Muscle of leg (tissue), 11 donors: ENCODE measurements around the gene MAS1. TPM values are rescaled to one million over a fixed set of nuclear protein-coding genes. Genes with fewer than 3 reads are reported as not detected.

Source experiments
- DNase-seq: peaks from one replicate; pipeline ENCODE4 v3.0.0; 2013
- H3K27ac ChIP-seq: one replicate; pipeline ENCODE4 v1.5.1; 2013; ENCODE audit warnings: mild to moderate bottlenecking, low read length, control low read depth
- H3K27me3 ChIP-seq: one replicate; pipeline ENCODE4 v1.6.1; 2013; ENCODE audit warnings: low read length; ENCODE audit not compliant: control insufficient read depth, insufficient read depth
- H3K36me3 ChIP-seq: one replicate; pipeline ENCODE4 v1.6.1; 2013; ENCODE audit warnings: low read length; ENCODE audit not compliant: control insufficient read depth, insufficient read depth
- H3K4me1 ChIP-seq: one replicate; pipeline ENCODE4 v1.6.1; 2013; ENCODE audit warnings: low read length; ENCODE audit not compliant: control insufficient read depth, insufficient read depth
- H3K4me3 ChIP-seq: one replicate; pipeline ENCODE4 v1.5.1; 2013; ENCODE audit warnings: low read length, control low read depth
- H3K9me3 ChIP-seq: replicated peaks from 2 replicates; pipeline ENCODE4 v1.6.1; 2013; ENCODE audit warnings: low read depth, low read length; ENCODE audit not compliant: control insufficient read depth
- WGBS: methylation state at CpG from one replicate; pipeline ENCODE4 v1.1.5; 2013; ENCODE audit warnings: missing lambda C conversion rate; ENCODE audit not compliant: insufficient coverage; 5-methylcytosine and 5-hydroxymethylcytosine counted together
- polyA plus RNA-seq, 8 donors: library from polyadenylated mRNA; unstranded; fragments of 120-200 nt; gene quantifications; one replicate each; pipeline versions ENCODE4 v1.2.1 to v1.2.3, GENCODE V29; 2013; ENCODE audit warnings: inconsistent platforms in 1 of 8, low replicate concordance in 1 of 8; ENCODE audit not compliant: insufficient read length in 8 of 8, insufficient read depth in 1 of 8
- total RNA-seq: library from RNA; stranded (reverse); fragments of 120-200 nt; gene quantifications from one replicate; pipeline ENCODE4 v1.2.4, GENCODE V29; 2013

The MAS1 gene
- total and polyA plus RNA-seq, 9 donors: 0.09 to 0.87 (median 0.43) TPM

DNA sequence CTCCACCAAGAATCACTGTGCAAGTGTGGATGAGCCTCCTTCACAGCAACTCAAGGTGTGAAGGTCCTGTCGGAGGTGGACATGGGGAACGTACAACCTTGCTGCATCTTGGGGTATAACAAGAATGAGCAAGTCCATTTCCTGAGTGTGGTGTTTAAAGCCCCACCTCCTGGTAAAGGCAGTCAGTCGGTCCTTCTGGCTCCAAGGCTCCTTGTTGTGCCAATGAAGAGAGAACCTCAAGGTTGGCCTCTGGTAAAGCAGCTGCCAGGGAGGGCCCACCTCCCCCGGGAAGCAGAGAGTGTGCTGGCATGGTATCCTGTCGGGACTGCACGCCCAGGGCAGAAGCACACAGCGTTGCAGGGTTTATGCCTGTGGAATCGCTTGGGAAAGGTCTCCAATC lies 12.4 kb upstream of the MAS1 start:
- no peak for DNase-seq
- peaks cover 16% of the 10 kb centered on the region for H3K4me1 ChIP-seq
- H3K36me3 ChIP-seq: no peaks in the 10 kb centered on the region
- H3K27ac ChIP-seq: no peak overlapping the region
- no peaks in the 10 kb centered on the region for H3K27me3 ChIP-seq
- 87% methylated on average over 6 of the region's 8 CpGs for WGBS
- H3K9me3 ChIP-seq: no peaks in the 10 kb centered on the region
- no peak overlapping the region for H3K4me3 ChIP-seq

DNA sequence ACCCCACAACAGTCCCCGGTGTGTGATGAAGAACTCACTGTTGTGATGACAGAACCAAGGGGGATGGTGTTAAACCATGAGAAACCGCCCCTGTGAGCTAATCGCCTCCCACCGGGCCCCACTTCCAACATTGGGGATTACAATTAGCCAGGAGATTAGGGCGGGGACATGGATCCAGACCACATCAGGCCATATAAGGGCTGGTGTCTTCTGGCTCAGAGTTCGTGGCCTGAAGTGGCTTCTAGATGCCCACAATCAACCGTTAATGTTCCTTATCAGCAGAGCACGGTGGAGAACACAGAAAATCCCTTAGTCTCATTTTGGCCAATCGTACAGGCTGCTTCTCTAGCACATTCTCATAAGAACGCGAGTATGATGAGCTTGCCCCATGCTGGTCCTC lies 10.9 kb upstream of the MAS1 start:
- Histone ChIP-seq H3K36me3 (no peaks in the 10 kb centered on the region), H3K9me3 (no peaks in the 10 kb centered on the region), H3K4me3 (no peak overlapping the region), H3K27me3 (no peaks in the 10 kb centered on the region), H3K27ac (no peak overlapping the region), H3K4me1 (peaks cover 4% of the 10 kb centered on the region)
- no peak for DNase-seq
- WGBS: 86% methylated on average over 8 of the region's 11 CpGs

DNA sequence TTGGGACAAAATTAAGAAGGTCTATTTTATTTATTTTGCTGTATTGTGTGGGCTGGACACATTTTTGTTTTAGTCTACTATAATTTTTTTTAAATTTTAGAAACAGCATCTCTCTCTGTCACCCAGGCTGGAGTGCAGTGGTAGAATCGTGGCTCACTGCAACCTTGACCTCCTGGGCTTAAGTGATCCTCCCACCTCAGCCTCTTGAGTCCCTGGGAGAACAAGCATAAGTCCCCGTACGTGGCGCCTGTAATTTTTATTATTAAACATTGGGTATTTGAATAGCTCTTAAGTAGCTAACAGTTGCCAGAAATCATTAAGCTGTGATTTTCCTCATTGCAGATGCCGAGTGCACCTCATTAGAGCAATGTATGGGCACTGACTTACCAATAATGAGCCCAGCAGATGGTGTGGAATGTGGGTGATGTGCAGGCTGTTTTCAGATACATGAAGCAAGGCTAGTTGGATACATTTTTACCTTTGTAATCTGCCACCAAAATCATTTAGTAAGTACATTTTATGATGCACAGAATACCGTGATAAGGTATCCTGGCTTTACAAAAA lies 10.3 kb upstream of the MAS1 start:
- no peaks in the 10 kb centered on the region for H3K36me3 ChIP-seq
- H3K9me3 ChIP-seq: no peaks in the 10 kb centered on the region
- H3K27me3 ChIP-seq: no peaks in the 10 kb centered on the region
- H3K4me3 ChIP-seq: no peak overlapping the region
- no peak for DNase-seq
- 60% methylated on average over 1 of the region's 6 CpGs for WGBS
- no peak overlapping the region for H3K27ac ChIP-seq
- peaks cover under 1% of the 10 kb centered on the region for H3K4me1 ChIP-seq

DNA sequence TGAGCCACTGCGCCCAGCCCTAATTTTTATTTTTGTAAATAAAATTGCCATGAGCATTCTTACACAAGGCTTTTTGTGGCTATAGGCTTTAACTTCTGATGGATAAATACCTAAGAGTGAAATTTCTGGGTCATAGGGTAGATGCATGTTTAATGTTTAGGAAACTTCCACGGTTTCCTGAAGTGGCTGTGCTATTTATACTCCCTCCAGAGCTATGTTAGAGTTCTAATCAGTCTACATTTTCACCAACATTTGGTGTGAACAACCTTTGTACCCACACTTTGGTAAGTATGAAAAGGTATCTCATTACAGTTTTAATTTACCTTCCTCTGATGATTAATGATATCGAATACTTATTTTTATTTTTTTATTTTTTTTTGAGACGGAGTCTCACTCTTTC lies 6.1 kb upstream of the MAS1 start:
- Histone ChIP-seq H3K36me3 (no peaks in the 10 kb centered on the region), H3K27ac (no peak overlapping the region), H3K9me3 (no peaks in the 10 kb centered on the region), H3K4me1 (no peaks in the 10 kb centered on the region), H3K27me3 (peaks cover 16% of the 10 kb centered on the region), H3K4me3 (no peak overlapping the region)
- DNase-seq: no peak
- 89% methylated on average over 1 of the region's 4 CpGs for WGBS

DNA sequence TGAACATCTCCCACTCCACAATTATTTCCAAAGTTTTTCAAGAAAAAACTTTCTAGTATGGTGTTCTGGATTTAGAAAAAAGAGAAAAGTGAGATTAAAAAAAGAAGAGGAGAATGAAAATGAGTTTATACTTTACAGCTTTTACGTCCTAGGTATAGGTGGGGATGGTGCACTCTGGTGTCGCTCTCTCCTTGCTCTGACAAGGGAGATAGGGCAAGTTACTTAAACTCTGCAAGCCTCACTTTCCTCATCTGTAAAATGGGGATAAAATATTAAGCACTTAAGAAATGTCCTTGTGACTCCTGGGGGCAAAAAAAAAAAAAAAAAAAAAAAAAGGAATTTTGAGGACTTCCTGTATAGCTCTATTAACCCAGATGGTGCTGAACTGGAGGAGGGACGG lies 4.5 kb upstream of the MAS1 start:
- Histone ChIP-seq H3K27me3 (peaks cover 20% of the 10 kb centered on the region), H3K36me3 (no peaks in the 10 kb centered on the region), H3K27ac (no peak overlapping the region), H3K9me3 (no peaks in the 10 kb centered on the region), H3K4me1 (peaks cover 4% of the 10 kb centered on the region), H3K4me3 (no peak overlapping the region)
- WGBS: no CpG with 5 or more reads among the region's 3 CpGs
- no peak for DNase-seq

DNA sequence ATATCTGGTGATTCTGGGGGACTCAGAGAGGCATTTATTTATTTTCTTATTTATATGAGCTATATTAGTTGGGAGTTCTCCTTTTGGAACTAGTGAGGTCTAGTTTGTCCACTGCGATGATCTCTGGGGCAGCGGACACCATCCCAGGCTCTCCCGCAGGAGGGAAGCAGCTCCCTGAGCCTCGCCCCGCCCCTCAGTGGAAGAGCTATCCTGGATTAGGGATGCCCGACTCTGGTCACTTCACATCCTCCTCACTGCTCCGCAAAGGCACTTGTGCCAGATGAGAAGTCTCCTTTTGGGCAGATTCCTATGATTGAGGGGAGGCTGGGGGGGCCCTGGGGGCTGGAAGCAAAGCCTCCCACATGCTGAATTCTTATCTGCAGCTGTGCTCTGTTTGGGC lies 3.6 kb upstream of the MAS1 start:
- Histone ChIP-seq H3K36me3 (no peaks in the 10 kb centered on the region), H3K4me1 (peaks cover 4% of the 10 kb centered on the region), H3K4me3 (no peak overlapping the region), H3K27me3 (peaks cover 22% of the 10 kb centered on the region), H3K9me3 (no peaks in the 10 kb centered on the region), H3K27ac (no peak overlapping the region)
- no peak for DNase-seq
- 83% methylated on average over 3 of the region's 7 CpGs for whole genome bisulfite sequencing

DNA sequence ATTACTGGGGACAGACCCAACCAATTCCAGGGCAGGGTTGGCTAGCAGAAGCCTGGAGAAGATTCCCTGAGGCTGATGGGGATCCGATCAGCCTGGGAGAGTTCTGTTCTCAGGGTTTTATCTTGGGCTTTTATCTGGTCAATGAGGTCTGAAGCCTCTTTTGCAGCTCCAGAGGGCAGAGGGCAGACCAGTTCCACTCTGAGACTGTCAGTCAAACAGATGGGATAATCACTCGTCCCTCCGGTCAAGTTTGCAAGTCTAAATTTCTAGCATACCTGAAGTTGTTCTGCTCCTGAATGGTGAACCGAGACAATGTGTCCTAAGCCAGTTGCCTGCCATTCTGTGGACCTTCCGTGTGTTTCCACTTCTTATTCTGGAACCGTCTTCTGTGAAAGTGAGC lies 3.0 kb upstream of the MAS1 start:
- DNase-seq: no peak
- Histone ChIP-seq H3K36me3 (no peaks in the 10 kb centered on the region), H3K27me3 (peaks cover 24% of the 10 kb centered on the region), H3K9me3 (no peaks in the 10 kb centered on the region), H3K4me1 (peaks cover 7% of the 10 kb centered on the region), H3K27ac (no peak overlapping the region), H3K4me3 (no peak overlapping the region)
- 78% methylated on average over 6 of the region's 6 CpGs for WGBS

DNA sequence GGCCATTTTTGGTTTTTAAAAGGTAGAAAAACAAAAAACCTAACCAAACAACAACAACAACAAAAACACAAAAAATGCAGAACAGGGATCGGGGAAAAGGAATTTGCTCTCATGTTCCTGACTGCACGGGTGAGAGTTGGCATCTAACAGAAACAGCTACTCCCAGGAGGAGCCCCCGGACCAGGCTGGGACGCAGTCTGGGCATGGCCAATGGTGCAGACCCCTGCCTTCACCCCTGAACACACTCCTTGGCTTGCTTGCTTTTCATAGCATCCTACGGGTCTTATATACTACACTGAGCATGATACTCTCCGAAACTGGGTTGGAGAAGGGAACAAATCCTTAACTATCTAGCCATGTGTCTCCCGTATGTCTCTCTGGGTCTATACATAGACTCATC lies 587 bp upstream of the MAS1 start:
- Histone ChIP-seq H3K36me3 (no peaks in the 10 kb centered on the region), H3K27me3 (peaks cover 24% of the 10 kb centered on the region), H3K4me3 (no peak overlapping the region), H3K9me3 (no peaks in the 10 kb centered on the region), H3K4me1 (peaks cover 7% of the 10 kb centered on the region), H3K27ac (no peak overlapping the region)
- DNase-seq: no peak
- 81% methylated on average over 3 of the region's 7 CpGs for WGBS

DNA sequence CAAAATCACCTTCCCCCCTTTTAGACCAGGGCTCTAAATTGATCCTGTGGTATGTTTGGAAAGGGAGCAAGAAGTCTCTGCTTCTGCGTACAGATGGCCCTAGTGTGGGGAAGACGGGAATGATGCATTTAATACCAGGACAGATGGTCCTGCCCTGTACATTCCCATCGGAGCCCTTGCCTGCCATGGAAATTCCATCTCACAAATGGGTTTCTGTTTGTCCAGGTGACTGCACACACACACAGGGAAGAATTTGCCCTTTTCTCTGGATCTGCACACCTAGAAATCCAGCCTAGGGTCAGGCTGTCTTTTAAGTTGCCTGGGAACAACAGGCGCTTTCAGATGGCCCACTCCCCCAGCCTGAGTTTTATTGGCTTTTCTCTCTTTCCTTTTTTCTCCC lies 1.3 kb downstream of the MAS1 start:
- DNase-seq: no peak
- Histone ChIP-seq H3K27me3 (peaks cover 20% of the 10 kb centered on the region), H3K9me3 (no peaks in the 10 kb centered on the region), H3K27ac (no peak overlapping the region), H3K36me3 (no peaks in the 10 kb centered on the region), H3K4me3 (no peak overlapping the region), H3K4me1 (peaks cover 7% of the 10 kb centered on the region)
- WGBS: 79% methylated on average over 4 of the region's 4 CpGs

DNA sequence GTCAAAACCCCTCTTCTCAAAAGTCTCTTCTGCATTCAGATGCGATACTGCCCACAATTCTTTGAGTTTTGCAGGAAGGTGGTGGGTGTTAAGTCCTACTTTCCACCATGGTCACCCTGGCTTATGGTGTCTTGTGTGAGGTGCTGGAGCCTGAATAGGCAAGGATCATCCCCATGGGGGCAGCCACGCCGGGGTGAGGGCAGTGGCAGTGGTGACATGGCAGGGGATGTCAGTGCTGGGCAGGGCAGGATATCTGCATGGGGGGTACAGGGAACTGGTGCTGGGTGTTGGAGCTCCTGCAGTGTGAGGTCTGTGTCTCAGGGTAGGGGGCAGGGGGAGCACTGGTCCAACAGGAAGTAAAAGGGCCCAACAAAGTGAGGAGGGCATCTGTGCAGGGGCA lies 2.3 kb downstream of the MAS1 start:
- 100% methylated on average over 2 of the region's 3 CpGs for WGBS
- H3K27me3 ChIP-seq: peaks cover 14% of the 10 kb centered on the region
- no peak overlapping the region for H3K27ac ChIP-seq
- no peaks in the 10 kb centered on the region for H3K9me3 ChIP-seq
- peaks cover 7% of the 10 kb centered on the region for H3K4me1 ChIP-seq
- H3K36me3 ChIP-seq: no peaks in the 10 kb centered on the region
- DNase-seq: no peak
- no peak overlapping the region for H3K4me3 ChIP-seq

DNA sequence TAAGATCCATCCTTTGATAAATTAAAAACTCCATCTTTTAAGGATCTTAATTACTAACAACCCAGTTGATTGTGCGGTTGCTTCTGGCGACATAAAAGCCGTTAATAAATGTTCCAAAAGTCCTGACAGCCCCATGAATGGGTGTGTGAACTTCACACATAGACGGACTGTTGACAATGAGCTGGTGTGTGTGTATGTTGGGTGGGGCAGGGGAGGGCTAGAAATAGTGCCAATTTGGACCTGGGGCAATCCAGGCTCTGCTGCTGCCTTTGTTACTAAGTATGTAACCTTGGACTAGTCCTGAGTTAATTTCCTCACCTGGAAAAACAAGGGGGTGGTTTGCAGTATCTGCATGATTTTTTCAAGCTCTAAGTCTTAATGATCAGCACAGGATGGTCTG lies 4.2 kb downstream of the MAS1 start:
- no peak overlapping the region for H3K4me3 ChIP-seq
- no peak overlapping the region for H3K27ac ChIP-seq
- H3K36me3 ChIP-seq: no peaks in the 10 kb centered on the region
- H3K4me1 ChIP-seq: peaks cover 7% of the 10 kb centered on the region
- H3K27me3 ChIP-seq: peaks cover 7% of the 10 kb centered on the region
- H3K9me3 ChIP-seq: no peaks in the 10 kb centered on the region
- WGBS: 95% methylated on average over 4 of the region's 4 CpGs
- DNase-seq: no peak
